Stimulated activated CD8-positive, alpha-beta memory T cell treated with anti-CD3 and anti-CD28 coated beads, Interleukin-7, amount 100 ng/mL, for 24 hours (primary cell): ENCODE measurements around the gene TGFA.

Source experiments
- DNase-seq: peaks from one replicate; pipeline ENCODE4 v3.0.0-alpha.2; 2020; ENCODE audit warnings: low read depth

Gene TGFA

DNA sequence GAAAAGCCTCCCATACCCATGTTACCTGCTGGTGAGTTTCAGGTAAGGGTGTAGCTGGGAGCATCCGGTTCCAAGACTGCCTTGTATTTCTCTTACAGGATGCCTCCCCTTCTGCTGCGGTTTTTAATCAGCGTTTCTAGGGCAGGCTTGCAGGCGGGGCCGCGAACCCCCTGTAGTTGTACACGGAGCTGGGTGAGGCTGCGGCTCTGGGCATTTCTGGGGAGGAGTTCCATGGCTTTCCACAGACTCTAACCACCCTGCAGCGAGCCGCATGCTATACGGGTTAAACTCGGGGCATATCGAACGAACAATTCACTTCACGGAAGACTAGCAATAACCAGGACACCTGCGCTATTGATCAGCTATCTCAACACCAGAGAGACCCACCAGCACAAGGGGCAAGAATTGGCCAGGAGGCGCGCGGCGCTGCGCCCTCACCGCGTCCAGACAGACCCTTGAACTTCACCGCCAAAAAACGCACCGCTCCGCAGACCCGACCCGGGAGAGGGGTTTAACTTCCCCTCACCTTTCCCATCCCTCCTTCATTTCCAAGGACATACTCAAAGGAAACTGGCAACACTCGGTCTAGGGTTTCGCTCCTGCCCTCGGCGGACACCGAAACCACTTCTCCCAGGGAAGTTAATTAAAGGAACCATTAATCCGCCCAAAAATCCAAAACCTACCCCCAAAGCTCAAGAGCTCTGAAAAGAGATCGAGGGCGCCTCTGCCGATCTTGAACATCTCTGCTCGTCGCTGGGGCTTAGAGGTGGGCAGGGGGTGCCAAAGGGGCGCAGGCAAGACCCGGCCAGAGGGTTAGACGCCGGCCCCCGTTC lies 909 bp downstream of the TGFA start:
- no peak for DNase-seq

DNA sequence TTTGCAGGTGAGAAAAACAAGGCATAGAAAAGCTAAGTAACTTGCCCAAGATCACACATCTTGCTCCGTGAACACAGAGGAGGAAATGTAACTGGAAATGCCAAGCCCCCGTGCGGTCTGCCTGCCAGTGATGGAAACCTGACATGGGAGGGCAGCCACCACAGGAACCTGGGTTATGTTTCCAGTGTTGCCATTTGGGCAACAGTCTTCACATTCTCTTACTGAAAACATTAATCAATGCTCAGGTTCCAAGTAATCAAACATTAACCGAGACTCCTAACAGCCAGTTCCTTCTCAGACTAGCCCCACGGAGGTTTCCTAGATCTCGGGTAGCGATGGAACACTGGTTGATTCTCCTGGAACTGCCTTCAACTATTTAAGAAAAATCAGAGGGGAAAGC lies 2.5 kb downstream of the TGFA start:
- no peak for DNase-seq

DNA sequence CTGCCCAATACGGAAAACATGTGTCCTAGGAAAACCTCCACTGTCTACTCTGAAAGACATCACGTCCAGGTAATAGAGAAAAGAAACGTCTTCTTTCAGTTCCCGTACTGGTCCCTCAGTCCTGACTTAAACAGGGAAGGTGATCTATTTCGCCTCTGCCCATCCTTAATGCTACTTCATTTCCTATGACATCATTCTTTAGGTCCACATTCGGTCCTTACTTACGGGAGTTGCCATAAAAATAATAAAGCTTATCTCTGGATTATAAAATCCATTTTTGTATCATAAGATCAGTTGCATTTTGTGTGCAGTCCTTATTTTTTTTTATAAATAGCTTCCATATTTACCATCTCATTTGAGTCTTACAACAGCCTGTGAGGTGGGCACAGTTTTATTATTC lies 3.7 kb downstream of the TGFA start:
- no peak for DNase-seq

DNA sequence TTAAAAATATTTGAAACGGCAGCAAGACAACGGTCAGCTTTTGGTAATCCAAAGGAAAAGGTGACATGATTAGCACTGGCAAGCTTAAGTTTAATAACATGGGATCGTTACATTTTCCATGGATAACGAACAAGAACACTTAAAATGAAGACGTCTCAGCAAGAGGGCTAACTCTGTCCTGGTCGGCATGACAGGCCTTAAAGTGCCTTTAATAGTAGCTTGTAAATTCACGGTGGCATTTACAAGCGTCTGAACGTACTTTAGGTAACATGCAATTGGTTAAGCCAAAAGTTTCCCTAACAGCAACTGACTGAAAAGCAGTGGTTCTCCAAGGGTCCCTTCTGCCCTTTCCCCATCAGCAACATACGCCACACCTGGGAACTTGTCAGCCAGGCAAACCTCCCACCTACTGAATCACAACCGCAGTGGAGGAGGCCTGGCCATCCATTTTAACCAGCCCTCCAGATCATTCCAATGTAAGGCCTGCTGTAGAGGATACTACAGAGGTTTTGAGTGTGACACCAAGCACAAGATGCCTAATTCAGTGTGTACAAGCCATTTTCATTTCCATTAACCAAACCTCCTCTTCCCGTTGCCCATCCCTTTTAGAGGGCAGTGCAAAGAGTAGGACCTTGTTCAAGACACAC lies 4.4 kb downstream of the TGFA start:
- DNase-seq, result no peak

DNA sequence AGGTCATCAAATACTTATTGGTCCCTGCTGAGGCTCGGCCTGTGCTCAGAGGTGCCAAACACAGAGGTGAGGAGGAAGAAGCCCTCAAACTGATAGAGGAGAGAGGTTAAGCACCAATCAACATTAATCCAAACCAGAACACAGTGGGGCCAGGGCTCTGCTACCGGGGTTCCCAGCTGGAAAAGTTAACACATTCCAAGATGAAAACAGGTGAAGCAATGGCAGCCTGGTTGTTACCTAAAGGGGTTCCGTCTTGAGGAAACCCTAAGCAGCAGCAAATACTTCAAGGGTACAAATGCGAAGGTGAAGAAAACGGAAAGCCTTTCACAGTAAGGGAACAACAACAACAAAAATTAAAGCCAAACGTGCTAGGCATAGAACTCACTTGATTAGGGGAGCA lies 5.4 kb downstream of the TGFA start:
- no peak for DNase-seq

DNA sequence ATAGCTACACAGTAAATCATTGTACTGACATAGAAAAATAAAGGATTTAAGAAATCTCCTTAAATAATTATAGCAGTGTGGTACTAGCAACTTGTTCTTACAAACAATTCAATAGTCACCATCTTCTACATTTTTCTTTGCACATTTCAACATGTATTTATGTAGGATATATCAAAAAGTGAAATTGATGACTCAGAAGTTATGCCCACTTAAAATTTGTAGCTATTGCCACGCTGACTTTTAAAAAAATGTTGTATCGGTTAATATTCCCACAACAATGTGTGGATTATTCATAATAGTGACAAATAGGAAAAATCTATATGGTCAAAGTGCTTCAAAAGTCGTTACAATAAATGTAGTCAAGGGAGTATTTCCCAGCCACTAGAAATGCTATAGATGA lies 6.7 kb downstream of the TGFA start:
- no peak for DNase-seq

DNA sequence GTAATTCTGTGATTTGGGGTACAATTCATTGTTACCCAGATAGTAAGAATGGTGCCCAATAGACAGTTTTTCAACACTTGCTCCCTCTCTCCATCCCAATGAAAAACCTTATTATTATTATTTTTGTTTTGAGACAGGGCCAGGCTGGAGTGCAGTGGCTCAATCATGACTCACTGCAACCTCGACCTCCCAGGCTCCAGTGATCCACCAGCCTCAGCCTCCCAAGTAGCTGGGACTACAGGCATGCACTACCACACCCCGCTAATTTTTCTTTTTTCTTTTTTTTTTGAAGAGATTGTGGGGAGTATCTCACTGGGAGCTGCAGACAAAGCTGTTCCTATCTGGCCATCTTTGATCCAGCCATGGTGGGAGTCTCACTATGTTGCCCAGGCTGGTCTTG lies 7.2 kb downstream of the TGFA start:
- DNase-seq, result no peak

DNA sequence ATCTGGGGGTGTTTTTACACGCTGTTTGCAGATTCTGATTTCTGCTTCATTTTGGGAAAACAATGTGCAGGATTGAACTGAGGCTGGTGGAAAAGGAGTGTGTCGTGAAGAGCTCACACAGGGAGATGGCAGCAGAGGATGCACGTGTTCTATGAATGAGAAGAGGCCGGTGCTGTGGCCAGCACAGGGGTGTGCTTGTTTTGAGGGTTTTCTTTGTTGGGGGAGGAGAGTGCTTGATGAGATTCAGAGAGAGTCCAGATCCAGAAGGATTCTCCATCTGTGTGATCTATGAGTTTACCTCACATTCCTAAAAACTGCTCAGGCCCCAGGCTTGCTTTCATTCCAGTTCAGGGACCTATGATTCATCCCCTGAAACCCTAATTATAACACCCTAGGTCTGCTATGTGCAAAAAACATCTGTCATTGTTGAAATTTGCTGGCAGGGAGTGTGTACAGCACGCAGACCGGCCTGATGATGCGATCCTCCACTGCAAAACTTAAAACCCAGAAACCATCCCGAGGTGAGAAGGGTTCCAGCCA lies 12.1 kb downstream of the TGFA start:
- no peak for DNase-seq

DNA sequence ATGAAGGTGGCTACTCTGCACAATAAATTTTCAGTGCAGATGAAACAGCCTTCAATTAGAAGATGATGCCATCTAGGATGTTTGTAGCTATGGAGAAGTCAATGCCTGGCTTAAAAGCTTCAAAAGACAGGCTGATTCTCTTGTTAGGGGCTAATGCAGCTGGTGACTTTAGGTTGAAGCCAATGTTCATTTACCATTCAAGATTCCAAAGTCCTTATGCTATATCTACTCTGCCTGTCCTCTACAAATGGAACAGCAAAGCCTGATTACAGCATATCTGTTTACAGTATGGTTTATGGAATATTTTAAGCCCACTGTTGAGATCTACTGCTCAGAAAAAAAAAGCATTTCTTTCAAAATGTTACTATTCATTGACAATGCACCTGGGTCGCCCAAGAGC lies 15.8 kb downstream of the TGFA start:
- no peak for DNase-seq

DNA sequence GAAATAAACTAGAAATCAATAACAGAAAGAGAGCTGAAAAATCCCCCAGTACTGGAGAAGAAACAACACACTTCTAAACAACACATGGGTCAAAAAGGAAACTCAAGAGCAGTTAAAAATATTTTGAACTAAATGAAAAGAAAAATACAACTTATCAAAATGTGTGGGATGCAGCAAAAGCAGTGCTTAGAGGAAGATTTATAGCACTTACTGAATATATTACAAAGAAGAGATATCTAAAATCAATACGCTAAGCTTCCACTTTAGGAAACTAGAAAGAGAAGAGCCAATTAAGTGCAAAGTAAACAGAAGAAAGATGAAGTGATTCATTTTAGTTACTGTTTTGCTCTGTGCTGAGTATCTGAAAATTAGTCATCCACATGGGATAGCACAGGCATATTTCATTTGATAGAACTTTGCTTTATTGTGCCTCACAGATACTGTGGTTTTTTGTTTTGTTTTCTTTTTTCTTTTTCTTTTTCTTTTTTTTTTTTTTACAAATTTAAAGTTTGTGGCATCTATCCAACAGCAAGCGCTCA lies 17.0 kb downstream of the TGFA start:
- no peak for DNase-seq

DNA sequence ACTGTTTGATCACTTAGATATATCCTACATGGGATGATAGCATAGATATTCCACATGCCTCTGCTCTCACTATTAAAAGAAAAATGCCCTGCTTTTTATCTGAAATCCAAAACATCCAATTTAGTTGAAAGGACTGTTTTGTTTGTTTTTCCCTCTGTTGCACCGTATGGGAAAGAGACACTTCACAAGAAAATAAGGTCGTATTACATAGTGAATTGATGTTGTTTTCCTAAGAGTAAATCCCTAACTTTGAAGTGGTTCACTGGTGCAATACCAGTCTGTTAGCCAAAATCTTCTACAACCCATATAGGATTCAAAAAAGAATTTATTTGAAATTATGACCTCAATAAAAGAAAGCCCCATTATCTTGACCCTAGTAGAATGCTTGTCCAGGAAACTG lies 18.1 kb downstream of the TGFA start:
- no peak for DNase-seq

DNA sequence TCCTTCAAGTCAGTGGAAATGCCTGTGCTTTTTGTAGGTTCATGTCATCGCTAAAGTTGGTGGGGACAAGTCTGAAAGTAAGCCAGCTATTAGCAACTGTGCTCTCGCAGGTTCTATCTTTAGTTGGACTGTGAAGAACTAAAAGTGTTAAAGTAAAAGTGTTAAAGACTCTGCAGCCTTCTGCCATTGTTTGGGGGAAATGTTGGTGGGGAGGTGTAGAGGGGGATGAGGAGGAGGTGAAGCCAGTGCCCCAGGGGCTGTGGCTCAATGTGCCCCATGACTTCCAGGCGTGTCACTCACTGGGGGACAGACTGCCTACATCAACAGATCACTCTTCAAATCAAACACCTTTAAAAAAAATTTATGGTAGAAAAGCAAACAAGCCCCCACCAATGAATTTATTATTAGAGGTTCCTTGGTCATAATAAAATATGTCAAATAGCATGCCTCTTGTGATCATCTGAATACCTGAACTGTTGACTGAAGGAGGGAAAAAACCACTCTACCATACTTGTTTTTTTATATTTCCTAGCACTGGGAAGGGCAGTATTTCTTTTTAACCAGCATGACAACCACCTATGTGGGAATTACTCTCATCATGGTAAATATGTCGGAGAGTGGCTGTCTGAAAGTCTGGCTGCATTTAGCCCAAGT lies 19.3 kb downstream of the TGFA start:
- no peak for DNase-seq

DNA sequence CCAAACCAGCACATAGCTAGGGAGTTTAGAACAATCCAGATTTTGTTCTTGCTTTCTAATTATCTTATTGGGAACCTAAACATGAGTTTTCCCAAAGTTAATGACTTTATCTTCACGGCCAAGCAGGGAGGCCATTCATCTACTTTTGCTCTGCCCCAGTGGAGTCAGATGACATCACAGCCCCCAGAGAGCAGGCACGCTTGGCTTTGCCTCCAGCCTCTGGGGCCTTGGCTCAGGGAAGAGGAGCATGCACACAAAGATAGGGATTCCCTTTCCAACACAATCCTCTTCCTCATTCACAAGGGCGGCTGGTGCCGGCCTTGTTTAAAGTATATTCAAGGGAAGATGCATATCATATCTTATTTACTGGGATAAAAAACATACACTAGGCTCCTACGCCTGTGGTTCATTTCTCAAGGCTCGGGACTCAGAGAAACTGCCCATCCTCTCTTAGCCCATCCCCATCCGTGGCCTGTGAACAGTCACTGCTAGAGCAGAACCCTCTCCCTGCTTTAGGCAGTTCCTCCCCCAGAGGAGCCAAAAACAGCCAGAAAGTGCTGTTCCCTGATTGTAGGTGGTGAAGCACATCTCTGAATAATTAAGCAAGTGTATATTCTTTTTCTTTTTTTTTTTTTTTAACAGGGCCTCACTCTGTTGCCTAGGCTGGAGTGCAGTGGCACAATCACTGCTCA lies 21.2 kb downstream of the TGFA start:
- DNase-seq, result no peak

DNA sequence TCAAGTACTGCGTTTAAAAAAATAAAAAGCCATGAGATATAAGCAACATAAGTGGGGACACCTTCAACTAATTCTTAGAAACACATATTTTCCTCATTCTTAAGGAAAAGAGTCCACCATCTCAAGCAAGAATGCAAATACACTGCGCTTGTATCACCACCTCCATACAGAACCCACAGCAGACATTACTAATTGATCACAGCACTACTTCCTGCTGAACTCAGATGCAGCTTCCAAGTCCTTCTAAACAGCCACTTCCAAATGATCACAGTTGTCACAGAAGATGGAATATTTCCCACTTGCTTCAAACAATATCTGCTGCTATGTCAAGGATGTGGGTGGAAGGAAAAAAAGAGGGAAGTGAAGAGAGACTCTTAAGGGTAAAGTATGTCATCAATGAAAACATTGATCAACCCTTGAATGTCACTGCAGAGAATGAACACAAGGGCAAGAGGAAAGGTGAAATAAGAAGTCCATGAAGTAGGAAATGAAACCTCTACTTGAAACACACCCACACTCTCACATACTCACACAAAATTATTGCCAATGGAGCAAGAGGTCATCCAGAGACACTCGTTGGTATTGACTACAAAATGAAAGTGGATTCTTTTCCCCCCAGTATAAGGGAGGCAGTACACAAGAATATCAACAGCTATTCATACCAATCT lies 22.1 kb downstream of the TGFA start:
- no peak for DNase-seq

DNA sequence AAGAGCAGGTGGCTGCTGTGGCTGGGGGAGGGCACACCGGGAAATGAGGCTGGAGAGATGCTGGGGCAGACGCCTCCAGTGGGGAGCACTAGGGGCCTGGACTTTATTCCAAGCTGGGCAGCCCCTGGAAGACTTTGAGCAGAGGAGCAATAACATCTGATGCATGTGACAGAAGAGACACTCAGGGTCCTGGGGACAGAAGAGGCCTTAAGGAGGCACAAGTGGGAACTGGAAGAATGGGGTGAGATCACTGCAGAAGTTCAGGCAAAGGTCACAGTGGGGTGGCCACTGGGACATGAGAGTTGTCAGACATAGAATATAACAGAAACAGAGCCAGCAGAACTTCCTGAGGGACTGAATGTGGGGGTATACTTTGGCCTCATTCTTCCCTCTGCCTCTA lies 24.0 kb downstream of the TGFA start:
- DNase-seq, result no peak

DNA sequence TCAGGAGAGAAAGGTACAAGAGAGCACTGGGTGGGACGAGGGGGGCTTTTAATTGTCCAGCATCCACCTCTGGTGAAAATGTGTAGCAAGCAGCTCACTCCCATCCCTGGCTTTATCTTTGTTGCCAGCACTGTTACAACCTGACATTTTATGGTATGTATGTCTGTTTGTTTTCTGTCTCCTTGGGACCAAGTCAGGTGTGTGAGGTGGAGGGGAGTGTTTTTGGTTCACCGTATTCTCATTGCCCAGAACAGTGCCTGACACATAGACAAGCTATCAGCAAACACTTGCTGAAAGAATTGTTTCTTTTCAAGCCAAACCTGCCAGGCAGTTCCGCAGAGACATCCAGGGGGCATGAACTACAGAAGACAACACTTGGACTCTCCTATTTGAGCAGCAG lies 24.7 kb downstream of the TGFA start:
- no peak for DNase-seq

DNA sequence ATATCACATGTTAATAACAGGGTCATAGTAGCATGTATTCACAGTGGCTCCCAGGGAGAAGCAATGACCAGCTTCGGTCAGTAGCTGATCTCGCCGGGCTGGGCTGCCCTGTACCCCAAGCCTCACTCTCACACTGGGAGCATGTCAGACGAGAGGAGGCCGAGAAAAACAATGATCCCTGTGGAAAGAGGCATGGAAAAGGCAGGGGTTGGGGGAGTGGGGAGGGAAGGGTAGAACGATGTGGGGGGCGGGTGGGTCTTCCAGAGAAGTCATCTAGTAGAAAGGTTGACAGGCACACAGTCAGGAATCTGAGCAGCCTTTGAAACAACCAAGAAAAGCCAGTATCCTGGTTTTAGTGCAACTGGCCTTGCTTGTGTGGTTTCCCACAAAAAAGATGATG lies 25.4 kb downstream of the TGFA start:
- no peak for DNase-seq

DNA sequence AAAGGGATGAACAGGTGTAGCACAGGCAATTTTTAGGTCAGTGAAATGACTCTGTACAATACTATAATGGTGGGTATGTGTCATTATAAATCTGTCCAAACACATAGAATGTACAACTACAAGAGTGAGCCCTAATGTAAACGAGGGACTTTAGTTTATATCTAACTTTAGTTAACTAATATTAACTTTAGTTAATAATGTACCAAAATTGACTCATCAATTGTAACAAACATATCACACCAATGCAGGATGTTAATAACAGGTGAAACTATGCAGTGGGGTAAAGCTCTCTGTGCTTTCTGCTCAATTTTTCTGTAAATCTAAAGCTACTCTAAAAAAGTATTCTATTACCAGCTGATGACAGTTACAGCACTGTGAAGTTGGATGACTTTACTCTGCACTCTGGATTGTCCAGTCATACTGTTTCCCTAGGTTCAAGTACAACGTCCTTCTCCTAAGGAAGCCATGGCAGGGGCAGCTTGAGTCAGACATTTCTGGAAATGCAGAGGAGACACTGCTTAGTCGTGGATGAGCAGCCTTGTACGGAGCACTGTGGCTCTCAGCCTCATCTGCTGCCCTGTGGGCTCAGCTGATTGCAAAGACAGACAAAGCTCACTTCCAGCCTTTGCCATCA lies 26.1 kb downstream of the TGFA start:
- DNase-seq, result no peak

DNA sequence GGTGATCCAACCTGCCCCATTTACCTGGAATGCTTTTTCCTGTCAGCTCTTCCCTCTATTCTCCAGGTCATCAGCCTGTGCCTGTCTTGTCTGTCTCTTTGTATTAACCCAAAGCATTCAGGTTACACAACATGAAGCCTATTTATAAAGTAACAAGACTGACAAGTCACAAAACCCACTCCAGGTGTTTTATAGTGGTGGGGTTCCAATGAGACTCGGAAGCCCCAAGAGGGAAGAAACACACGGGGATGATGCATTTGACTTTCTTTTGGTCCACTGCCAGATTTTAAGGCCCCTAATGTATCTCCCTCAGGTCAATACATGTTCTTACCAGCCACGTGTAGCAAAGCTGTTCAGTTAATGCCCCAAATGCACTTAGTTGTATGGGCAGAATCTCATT lies 27.5 kb downstream of the TGFA start:
- DNase-seq, result no peak

DNA sequence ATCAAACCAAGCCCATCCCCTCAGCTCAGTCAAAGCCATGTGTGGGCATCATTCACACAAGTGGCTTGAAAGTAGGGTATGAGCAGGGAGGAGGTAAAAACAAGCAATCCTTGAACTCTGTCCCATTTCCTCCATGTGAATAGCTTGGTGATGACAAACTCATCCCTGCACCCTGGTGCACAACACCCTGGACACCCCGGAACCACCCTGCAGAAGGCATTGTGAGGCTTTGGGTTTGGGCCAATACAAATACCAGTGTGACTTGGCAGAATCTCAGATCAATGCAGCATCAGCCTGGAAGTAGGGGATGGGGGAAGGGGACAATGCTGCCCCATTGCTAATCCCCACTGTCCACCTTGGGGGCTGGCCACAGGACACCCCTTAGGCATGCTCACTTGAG lies 28.6 kb downstream of the TGFA start:
- DNase-seq, result no peak
